ENCODE data around the gene DENND1A.

Gene DENND1A

GRCh38 chr9:123505496-123505895 is 424.4 kb downstream of the DENND1A start:
- H3K9me3 ChIP-seq (ENCODE audit: control insufficient read depth, low read length), result no peaks in the 10 kb centered on the region
- no peak overlapping the region for H3K4me2 ChIP-seq (ENCODE audit: low read length)
- H3K9ac ChIP-seq, result no peak overlapping the region
- no peak for TF ChIP-seq CTCF (IDR thresholded peaks at IDR 0.05)
- H3K4me1 ChIP-seq, result no peaks in the 10 kb centered on the region
- no peaks in the 10 kb centered on the region for H3K36me3 ChIP-seq (ENCODE audit: control insufficient read depth, insufficient read depth, low read length)
- H3K27ac ChIP-seq, result no peak overlapping the region
- no peak overlapping the region for H2AFZ ChIP-seq
- no peak overlapping the region for H3K4me3 ChIP-seq (ENCODE audit: low read depth, low read length)
- H3K27me3 ChIP-seq (ENCODE audit: control insufficient read depth, insufficient read depth, low read length), result no peaks in the 10 kb centered on the region
- H3K79me2 ChIP-seq, result no peaks in the 10 kb centered on the region

GRCh38 chr9:123500336-123500735 is 429.6 kb downstream of the DENND1A start:
- Histone ChIP-seq H3K9me3 (ENCODE audit: control insufficient read depth, low read length) (no peaks in the 10 kb centered on the region), H3K4me1 (no peaks in the 10 kb centered on the region), H3K27ac (no peak overlapping the region), H3K9ac (no peak overlapping the region), H3K79me2 (no peaks in the 10 kb centered on the region), H3K36me3 (ENCODE audit: control insufficient read depth, insufficient read depth, low read length) (no peaks in the 10 kb centered on the region), H3K4me2 (ENCODE audit: low read length) (no peak overlapping the region), H3K4me3 (ENCODE audit: low read depth, low read length) (no peak overlapping the region), H3K27me3 (ENCODE audit: control insufficient read depth, insufficient read depth, low read length) (no peaks in the 10 kb centered on the region), H2AFZ (no peak overlapping the region)
- TF ChIP-seq CTCF (IDR thresholded peaks at IDR 0.05), result no peak

- Histone ChIP-seq H3K27ac (no peak overlapping the region), H3K4me3 (ENCODE audit: low read depth, low read length) (no peak overlapping the region), H3K36me3 (ENCODE audit: control insufficient read depth, insufficient read depth, low read length) (no peaks in the 10 kb centered on the region), H3K4me1 (no peaks in the 10 kb centered on the region), H3K79me2 (no peaks in the 10 kb centered on the region), H3K9ac (no peak overlapping the region), H3K9me3 (ENCODE audit: control insufficient read depth, low read length) (no peaks in the 10 kb centered on the region), H3K4me2 (ENCODE audit: low read length) (no peak overlapping the region), H2AFZ (no peak overlapping the region), H3K27me3 (ENCODE audit: control insufficient read depth, insufficient read depth, low read length) (no peaks in the 10 kb centered on the region)
- TF ChIP-seq CTCF (IDR thresholded peaks at IDR 0.05), result no peak
Observed at GRCh38 chr9:123497830-123498229, 432.1 kb downstream of the DENND1A start.

- H3K9me3 ChIP-seq (ENCODE audit: control insufficient read depth, low read length), result no peaks in the 10 kb centered on the region
- H3K4me2 ChIP-seq (ENCODE audit: low read length), result no peak overlapping the region
- H3K27me3 ChIP-seq (ENCODE audit: control insufficient read depth, insufficient read depth, low read length), result no peaks in the 10 kb centered on the region
- H3K9ac ChIP-seq, result no peak overlapping the region
- no peak overlapping the region for H3K4me3 ChIP-seq (ENCODE audit: low read depth, low read length)
- no peaks in the 10 kb centered on the region for H3K79me2 ChIP-seq
- H2AFZ ChIP-seq, result no peak overlapping the region
- no peaks in the 10 kb centered on the region for H3K36me3 ChIP-seq (ENCODE audit: control insufficient read depth, insufficient read depth, low read length)
- H3K27ac ChIP-seq, result no peak overlapping the region
- no peak for TF ChIP-seq CTCF (IDR thresholded peaks at IDR 0.05)
- no peaks in the 10 kb centered on the region for H3K4me1 ChIP-seq
Observed at GRCh38 chr9:123495731-123496130, 434.2 kb downstream of the DENND1A start.

- H3K79me2 ChIP-seq, result no peaks in the 10 kb centered on the region
- no peaks in the 10 kb centered on the region for H3K9me3 ChIP-seq (ENCODE audit: control insufficient read depth, low read length)
- H3K9ac ChIP-seq, result no peak overlapping the region
- H3K4me3 ChIP-seq (ENCODE audit: low read depth, low read length), result no peak overlapping the region
- no peaks in the 10 kb centered on the region for H3K36me3 ChIP-seq (ENCODE audit: control insufficient read depth, insufficient read depth, low read length)
- H3K27me3 ChIP-seq (ENCODE audit: control insufficient read depth, insufficient read depth, low read length), result no peaks in the 10 kb centered on the region
- no peak overlapping the region for H2AFZ ChIP-seq
- H3K27ac ChIP-seq, result no peak overlapping the region
- H3K4me1 ChIP-seq, result no peaks in the 10 kb centered on the region
- no peak overlapping the region for H3K4me2 ChIP-seq (ENCODE audit: low read length)
- TF ChIP-seq CTCF (IDR thresholded peaks at IDR 0.05), result no peak
Observed at GRCh38 chr9:123493627-123494026, 436.3 kb downstream of the DENND1A start.
